GM18867 (cell line): ENCODE data around the gene CDKN2AIP.
A peak's percentile ranks its signal among the peaks of the same experiment; 100 is the strongest.
"Not testable (repeated sequence)": the region's sequence is repeated elsewhere in the genome, so short reads cannot be mapped to it uniquely, and the experiment has no call there.

Source experiments
- ATAC-seq: cut with Tn5 transposase; IDR thresholded peaks from one replicate; pipeline ENCODE4 v1.9.1; 2021; ENCODE audit warnings: mild to moderate bottlenecking, moderate library complexity; ENCODE audit not compliant: unreplicated experiment

The CDKN2AIP gene

DNA sequence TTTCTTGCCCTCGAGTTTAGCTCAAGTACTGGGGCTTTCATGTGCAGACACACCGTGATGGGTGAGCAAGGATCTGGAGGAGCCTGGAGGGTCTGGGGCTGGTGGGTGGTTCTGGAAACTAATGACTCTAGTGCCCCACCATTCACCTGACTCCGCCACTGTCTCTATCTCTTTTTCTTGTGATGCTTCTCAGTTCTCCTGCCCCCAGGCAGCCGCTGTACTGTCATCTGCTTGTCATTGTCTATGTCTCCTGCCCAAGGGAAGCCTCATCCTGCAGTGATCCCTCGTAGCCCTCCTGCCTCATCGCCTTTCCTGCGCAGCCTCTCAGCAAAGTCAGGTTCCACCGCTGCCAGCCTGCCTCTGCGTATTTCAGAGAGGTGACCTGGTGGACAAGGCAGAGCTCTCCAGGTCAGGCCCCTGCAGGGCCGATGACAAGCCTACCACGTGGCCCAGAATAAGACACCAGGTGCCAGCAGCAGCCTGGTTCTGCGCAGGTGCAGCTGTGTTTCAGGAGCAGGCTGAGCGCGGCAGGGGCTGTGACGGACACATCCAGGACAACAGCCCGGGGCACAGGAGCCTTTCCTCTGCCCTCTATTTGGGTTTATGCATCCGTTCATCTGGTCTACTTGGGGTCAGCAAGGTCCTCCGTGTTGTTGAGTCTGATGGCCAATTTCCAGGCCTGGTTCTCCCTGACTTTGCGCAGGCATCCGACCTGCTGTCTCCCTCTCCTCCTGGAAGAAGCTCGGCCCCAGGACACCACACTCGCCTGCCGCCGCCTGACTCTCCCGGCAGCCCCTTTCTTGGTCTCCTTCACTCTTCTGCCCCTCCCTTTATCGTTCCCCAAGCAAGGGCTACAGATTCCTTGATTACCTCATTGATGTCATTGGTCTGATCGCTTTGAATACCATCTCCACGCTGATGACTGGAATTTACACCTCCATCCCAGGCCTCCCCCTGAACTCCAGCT, 30.9 kb upstream of the CDKN2AIP start:
- no peak for ATAC-seq

DNA sequence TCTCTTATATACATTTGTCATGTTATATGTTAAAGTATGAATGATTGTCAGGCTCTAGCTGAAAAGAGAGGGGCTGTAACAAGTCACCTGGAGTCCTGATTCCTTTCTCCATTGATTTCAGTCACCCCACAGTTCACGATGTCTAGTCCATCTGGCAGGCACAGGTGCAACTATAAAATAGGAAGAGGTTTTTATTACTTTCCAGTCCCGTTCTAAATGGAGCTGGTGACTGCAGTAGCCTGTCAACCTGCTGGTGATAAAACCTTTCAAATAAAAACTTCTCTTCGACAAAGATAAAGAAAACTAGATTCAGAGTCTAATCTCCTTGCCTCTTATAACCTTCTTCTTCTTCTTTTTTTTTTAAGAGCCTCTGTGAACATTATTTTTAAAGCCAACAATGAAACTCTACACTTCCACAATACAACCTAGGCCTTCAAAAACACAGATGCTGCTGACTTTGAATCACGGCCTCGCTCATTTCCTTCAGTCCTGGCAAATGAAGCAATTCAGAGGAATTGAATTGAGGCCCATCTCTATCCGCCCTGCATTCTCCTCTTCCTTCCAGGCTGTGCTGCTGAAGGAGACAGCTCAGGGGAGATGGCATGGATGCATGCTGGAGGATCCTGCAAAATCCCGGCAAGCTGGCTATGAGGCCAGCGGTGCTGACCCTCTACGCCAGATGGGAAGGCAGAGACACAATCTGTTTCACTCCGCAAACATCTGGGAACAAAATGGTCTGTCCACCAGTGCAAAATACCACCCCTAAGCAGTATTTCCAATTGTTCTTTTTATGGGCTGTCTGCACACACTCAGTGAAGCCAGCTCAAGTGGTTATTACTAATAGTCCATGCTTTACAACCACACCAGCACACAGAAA, 27.3 kb upstream of the CDKN2AIP start:
- no peak for ATAC-seq

DNA sequence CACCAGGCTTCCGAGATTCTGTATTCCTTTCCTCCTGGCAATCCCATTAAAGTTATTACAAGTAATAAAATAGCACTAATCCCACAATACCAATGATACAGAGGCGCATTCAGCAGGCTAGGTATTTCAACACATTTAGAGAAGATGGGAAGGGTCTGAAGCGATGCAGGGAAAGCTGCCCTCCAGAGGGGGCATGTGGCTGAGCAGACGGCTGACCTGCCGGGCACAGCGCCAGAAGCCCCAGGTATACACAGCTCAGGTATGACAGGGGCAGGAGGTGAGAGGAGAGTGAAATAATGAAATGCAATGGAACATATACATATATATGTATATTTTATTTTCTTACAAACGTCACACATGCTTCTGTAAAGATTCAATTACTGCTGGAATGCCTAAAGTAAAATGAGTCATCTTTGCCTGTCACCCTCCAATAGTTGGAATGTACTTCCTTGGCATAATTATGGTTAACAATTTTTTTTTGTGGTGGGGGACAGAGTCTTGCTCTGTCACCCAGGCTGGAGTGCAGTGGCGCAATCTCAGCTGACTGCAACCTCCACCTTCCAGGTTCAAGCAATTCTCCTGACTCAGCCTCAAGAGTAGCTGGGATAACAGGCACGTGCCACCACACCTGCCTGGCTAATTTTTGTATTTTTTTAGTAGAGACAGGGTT, 21.3 kb upstream of the CDKN2AIP start:
- no peak for ATAC-seq

DNA sequence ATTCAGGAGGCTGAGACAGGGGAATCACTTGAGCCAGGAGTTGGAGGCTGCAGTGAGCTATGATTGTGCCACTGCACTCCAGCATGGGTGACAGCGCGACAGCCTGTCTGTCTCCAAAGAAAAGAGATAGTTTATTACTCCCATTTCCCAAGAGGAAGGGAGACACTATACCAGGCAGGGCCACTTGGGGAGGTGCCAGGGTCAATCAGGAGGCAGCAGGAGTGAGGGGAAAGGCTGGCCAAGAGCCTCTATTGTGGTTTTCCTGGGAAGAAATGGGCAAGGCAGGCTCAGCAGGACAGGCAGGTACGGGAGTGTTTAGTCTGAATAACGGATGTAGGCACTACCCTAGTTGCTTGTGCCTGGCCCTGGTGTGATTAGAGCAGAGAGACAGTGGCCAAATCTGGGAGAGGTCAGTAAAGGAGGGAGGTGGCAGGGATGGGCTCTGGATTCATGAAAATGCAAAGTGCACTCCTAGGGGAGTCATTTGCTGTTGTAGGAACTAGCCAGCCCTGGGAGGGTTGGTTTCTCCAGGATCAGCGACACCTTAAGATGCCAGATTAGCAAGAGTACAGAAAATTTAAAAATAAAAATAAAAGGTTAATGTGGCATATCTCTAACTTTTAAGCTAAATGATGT, 20.2 kb upstream of the CDKN2AIP start:
- ATAC-seq: no peak

DNA sequence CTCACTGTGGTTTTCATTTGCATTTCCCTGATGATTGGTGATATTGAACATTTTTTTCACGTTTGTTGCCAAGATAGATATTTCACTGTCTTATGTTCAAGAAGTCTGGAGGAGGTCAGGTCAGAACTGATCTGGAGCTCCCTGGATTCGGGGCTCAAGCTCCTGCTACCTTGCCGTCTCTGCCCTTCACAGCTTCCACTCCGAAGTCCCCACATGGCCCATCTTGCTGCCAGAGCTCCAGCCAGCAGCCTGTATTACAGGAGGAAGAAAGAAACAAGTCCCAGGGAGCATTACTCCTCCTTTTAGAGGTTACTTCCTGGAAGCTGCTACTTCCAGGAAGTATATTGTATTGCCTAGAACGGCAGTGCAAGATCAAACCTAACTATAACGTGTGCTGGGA, 17.9 kb upstream of the CDKN2AIP start:
- no peak for ATAC-seq

DNA sequence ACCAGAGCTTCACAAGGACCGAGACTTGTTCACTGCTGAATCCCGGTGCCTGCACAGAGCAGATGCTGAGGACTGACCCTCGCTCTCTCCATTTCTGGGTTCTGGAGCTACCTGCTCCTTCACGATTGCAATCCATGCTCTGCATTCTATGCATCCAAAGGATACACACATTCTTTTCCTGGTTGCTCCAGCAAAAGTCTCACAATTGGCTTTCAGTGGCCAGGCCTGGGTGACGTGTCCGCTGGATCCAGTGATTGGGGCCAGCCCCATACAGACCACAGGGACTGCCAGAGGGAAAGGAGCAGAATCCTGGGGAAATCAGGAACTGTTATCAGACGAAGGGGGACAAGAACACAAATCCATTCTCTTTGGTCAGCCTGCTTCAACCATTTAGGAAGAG, 14.9 kb upstream of the CDKN2AIP start:
- ATAC-seq: no peak

DNA sequence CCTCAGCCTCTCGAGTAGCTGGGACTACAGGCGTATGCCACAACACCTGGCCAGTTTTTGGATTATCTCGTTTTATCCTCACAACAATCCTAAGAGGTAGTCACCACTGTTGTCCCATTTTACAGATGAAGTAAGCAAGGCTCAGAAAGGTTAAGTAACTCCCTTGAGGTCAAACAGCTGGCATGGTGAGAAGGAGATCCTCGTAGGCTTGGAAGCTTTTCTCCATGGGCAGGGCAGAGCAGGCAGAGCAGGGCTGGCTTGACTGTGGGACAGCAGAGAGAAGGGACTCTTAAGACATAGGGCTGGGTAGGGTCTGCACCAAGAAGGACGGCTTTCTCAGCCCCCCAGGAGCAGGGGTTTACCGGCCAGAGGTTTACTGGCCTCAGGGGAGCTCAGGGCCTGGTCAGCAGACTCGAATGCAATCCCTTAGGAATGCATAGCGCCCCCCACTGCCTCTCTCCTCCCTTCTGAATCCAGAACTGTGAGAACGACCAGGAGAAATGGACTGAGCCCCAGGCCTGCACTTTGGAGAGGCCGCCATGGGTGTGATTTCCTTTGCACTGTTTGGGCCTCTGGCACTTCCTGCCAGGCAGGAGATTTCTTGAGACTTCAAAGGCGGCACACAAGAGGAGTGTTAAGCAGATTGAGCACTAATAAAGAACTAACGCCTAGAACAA, 14.0 kb upstream of the CDKN2AIP start:
- no peak for ATAC-seq

DNA sequence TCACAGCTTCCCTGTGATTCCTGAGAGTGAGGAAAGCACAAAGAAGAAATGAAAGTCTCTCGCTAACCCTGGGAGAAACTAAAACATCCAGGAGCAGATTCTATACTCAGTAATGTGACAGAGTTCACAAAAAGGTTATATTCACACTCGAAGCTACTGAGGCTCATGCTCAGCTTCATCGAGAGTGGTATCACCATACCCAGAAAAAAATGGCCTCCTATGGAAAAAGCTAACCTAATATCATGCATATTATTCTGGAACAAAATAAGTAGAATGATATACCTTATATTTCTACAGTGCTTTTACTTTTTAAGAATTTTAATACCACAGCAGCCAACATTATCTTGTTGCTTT, 13.5 kb upstream of the CDKN2AIP start:
- no peak for ATAC-seq

DNA sequence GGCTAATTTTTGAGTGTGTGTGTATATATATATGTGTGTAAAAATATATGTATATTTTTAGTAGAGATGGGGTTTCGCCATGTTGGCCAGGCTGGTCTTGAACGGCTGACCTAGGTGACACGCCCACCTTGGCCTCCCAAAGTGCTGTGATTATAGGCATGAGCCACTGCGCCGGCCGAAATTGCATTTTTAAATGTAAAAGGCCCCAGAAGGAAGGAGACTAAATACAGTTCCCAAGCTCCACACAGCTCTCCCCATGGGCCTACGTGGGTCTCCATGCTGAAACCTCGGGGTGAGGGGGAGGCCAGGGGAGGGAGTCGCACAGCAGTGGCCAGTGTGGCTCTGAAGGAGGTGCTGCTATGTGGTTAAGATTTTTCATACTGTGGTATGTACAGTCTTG, 12.8 kb upstream of the CDKN2AIP start:
- ATAC-seq: no peak

DNA sequence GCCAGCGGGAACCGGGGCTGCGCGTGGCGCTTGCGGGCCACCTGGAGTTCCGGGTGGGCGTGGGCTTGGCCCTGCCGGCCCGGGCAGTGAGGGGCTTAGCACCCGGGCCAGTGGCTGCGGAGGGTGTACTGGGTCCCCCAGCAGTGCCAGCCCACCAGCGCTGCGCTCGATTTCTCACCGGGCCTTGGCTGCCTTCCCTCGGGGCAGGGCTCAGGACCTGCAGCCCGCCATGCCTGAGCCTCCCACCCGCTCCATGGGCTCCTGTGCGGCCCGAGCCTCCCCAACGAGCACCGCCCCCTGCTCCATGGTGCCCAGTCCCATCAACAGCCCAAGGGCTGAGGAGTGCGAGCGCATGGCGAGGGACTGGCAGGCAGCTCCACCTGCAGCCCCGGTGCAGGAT, 11.3 kb upstream of the CDKN2AIP start:
- not testable (repeated sequence) for ATAC-seq

DNA sequence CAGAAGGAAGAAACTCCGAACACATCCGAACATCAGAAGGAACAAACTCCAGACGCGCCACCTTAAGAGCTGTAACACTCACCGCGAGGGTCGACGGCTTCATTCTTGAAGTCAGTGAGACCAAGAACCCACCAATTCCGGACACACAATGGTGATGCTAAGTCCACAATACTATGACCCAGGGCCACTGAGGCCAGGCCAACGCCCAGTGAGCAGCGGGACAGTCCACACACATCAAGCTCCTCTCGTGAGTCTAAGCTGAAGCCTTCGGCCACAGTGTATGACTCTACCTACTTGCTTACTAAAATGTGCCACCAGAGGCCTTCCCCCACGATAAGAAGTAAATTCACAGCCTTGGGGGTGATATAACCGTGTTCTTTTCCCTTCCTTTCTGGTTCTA, 10.2 kb upstream of the CDKN2AIP start:
- no peak for ATAC-seq

DNA sequence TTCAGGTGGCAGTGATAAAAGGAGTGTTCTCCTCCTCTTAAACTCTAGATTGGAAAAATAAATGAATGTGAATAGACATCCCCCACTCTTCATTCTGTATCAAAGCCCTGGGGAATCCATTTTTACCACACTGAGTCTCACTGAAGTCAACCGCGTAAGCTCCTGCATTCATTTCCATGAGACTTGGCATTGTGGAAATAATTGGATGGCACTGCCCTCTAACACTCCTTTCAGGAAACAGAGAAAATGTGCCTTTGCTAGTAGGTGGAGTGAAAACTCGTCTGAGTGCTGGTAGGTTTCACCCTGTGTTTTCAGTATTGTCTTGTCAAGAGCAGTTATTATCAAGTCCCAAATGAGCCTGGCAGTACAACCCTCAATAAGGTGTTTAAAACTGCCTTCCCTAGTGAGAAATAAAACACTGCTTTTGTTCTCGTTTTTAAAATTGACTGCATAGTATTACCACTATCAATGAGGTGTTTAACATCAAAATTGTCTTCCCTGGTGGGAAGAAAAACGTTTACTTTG, 9.7 kb upstream of the CDKN2AIP start:
- no peak for ATAC-seq

DNA sequence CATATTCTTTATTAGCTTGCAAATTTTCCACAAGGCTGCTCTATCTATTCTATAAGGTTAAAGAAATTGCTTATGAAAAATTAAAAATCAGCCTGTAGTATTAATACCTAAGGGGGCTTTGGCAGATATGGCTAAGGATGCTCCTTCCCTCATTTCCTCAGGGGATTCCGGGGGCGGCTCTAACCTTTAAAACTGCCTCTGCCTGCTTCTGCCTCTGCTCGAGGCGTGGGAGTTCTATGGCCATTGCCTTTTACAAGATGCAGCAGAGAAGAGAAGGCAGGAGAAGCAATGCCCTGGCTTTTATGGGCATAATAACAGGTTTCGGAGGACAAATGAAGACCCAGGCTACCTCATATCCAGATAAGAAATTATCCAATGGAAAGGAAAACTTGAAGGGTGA, 8.6 kb upstream of the CDKN2AIP start:
- no peak for ATAC-seq

DNA sequence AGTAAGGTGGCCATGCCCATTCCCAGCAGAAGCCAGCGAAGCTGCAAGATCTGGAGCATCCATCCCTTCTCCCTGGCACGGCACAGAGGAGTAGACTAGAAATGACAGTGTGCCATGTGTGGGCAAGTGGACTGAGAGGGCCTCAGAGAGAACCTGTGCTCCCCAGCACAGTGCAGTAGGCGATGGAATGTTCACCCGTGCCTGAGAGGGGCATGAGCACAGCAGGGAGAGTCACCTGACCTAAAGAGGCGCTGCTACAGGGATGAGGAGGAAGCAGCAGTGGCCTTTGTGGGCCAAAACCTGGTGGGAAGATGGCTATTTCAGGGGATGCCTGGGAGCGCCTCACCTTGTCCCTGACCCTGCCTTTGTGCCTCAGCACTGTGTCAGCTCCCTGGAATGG, 8.0 kb upstream of the CDKN2AIP start:
- no peak for ATAC-seq

DNA sequence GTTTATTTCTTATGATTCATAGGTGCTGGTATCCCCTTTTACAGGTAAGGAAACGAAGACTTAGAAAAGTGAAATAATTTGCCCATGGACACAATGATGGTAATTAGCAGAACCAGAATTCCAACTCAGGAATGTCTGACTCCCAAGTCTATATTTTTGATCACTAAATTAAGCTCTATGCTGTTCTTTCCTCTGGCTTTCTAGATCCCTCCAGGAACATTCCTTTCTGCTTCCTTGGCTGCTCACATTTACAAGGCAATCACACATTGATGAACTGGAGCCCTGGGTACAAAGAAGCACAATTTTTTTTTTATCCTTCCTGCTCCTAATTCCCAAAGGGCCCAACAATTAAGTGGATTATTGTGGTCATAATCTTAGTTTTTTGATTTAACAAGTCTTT, 7.0 kb upstream of the CDKN2AIP start:
- no peak for ATAC-seq

DNA sequence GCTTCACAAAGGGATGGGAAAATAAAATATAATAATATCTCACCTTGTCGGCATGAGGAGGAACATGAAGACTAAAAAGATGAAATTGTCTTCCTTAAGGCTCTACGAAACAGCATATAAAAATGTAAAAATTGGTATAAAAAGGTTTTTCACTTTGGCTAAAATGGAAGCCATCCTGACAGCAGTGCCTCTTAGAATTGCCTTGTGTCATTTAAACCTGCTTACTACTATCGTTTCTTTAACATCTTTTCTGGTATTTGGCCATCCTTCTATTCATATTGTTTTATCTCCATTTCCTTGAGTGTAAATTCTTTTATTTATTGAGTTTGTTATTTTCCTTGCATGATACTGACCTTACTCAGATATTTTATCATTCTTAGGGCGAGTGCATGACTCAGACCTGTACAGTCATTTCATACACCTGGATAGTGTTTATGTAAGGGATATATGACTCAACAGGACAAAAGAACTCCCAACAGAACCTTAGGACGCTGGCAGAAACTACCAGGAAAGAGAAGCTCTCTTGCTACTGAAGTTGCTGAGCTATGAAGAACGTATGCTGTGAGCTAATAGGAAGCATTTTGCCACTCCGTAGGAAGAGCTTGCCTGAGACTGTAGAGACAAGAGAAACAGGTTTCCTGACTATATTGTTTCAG, 5.8 kb upstream of the CDKN2AIP start:
- no peak for ATAC-seq

DNA sequence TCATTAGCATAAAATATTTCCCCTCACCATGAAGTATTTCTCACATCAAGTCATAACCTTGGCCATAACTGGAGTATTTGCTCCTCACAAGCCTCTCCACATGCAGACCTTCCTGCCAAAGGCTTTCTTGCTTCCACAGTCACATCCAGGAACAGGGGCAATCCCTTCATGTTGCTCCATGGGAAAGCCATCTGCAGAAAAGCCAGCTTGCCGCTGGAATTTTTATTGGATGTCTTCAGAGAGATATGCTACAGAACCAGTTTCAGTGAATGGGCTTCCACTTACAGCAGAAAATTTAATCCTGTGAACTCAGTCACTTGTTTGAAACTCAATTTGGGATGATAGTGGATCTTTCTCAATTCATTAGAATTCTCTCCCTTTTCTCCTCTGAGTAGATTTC, 3.2 kb upstream of the CDKN2AIP start:
- ATAC-seq: no peak

DNA sequence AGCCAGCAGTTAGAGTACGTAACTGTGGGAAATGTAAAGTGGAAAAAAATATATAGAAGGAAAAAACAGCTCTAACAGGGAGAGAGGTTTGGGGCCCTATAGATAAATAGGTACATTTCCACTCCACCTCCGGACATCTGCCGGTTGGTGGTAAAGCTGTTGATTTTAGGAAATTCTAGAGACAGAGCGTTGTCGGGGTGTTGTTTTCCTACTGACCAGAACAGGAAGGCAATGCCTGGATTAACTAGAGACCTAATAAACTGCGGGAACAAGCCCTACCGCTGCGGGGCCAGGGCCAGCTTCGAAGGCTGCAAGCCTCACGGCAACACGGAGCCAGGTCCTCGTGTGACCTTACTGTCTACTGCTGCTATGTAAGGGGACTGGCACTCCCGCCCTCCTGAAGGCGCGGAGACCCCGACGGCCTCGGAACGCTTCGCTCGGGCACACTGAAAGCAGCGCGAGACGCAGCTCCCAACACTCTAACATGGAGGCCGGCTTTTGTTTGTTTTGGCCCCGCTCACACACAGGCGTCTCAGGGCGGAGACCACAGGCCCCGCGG, 702 bp upstream of the CDKN2AIP start:
- ATAC-seq: no peak

DNA sequence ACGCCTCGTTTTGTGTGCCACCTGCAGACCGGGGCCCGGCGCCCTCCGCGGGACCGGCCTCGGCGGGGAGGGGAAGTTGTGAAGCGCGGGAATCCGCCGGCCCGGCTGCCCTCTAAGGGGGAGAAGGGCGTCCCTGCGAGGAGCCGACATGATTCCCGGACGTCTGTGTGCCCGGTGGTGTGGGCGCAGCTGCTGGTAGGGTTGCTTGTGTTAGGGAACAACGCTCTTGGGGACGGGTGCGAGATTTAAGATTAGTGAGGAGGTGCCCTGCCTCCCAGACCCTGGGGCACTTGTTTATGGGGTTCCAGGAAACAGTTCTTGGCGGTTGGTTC, 627 bp downstream of the CDKN2AIP start:
- peak; percentile 24 for ATAC-seq
